Measurements from ENCODE around the gene FRMD8.

The FRMD8 gene

GRCh38 chr11:65373839-65374580 is 12.4 kb upstream of the FRMD8 start:
- peak; percentile 47 for DNase-seq (ENCODE audit: low read depth)

GRCh38 chr11:65375012-65375411 is 11.4 kb upstream of the FRMD8 start:
- TF ChIP-seq CTCF (conservative IDR thresholded peaks at IDR 0.05; ENCODE audit: control insufficient read depth, insufficient read depth, low read depth, low read length), result no peak
- DNase-seq (ENCODE audit: low read depth), result no peak
- no peak overlapping the region for H3K4me3 ChIP-seq (ENCODE audit: control insufficient read depth, low read depth, low read length)

More at GRCh38 chr11:65373839-65374580, 12.4 kb upstream of the FRMD8 start:
- H3K4me3 ChIP-seq (ENCODE audit: control insufficient read depth, low read depth, low read length), result no peak overlapping the region
- TF ChIP-seq CTCF (conservative IDR thresholded peaks at IDR 0.05; ENCODE audit: control insufficient read depth, insufficient read depth, low read depth, low read length), result no peak

GRCh38 chr11:65376138-65376713 is 10.2 kb upstream of the FRMD8 start:
- DNase-seq (ENCODE audit: low read depth), result no peak
- no peak overlapping the region for H3K4me3 ChIP-seq (ENCODE audit: control insufficient read depth, low read depth, low read length)
- TF ChIP-seq CTCF (conservative IDR thresholded peaks at IDR 0.05; ENCODE audit: control insufficient read depth, insufficient read depth, low read depth, low read length), result no peak

GRCh38 chr11:65377036-65377435 is 9.4 kb upstream of the FRMD8 start:
- H3K4me3 ChIP-seq (ENCODE audit: control insufficient read depth, low read depth, low read length), result no peak overlapping the region
- DNase-seq (ENCODE audit: low read depth), result no peak
- TF ChIP-seq CTCF (conservative IDR thresholded peaks at IDR 0.05; ENCODE audit: control insufficient read depth, insufficient read depth, low read depth, low read length), result no peak

GRCh38 chr11:65377777-65378176 is 8.7 kb upstream of the FRMD8 start:
- TF ChIP-seq CTCF (conservative IDR thresholded peaks at IDR 0.05; ENCODE audit: control insufficient read depth, insufficient read depth, low read depth, low read length), result no peak
- no peak for DNase-seq (ENCODE audit: low read depth)
- H3K4me3 ChIP-seq (ENCODE audit: control insufficient read depth, low read depth, low read length), result no peak overlapping the region

GRCh38 chr11:65378208-65378927 is 8.1 kb upstream of the FRMD8 start:
- no peak overlapping the region for H3K4me3 ChIP-seq (ENCODE audit: control insufficient read depth, low read depth, low read length)
- no peak for DNase-seq (ENCODE audit: low read depth)
- no peak for TF ChIP-seq CTCF (conservative IDR thresholded peaks at IDR 0.05; ENCODE audit: control insufficient read depth, insufficient read depth, low read depth, low read length)
